HCEC 1CT (cell line): ENCODE measurements around the gene SLC17A9.
A peak's percentile ranks its signal among the peaks of the same experiment; 100 is the strongest.

Experiments
- DNase-seq: peaks from one replicate; pipeline ENCODE4 v3.0.0-alpha.2; 2017

Gene SLC17A9

GRCh38 chr20:62938105-62938888 lies 14.2 kb upstream of the SLC17A9 start, which contains the start of gene GID8:
TSS of gene GID8 (plus strand) at chr20:62938147. CDS start at chr20:62941503, 3,356 bp downstream.
- peak; percentile 50 for DNase-seq

- no peak for DNase-seq
These were observed 11.6 kb upstream of the SLC17A9 start for GRCh38 chr20:62940875-62941274.

DNA sequence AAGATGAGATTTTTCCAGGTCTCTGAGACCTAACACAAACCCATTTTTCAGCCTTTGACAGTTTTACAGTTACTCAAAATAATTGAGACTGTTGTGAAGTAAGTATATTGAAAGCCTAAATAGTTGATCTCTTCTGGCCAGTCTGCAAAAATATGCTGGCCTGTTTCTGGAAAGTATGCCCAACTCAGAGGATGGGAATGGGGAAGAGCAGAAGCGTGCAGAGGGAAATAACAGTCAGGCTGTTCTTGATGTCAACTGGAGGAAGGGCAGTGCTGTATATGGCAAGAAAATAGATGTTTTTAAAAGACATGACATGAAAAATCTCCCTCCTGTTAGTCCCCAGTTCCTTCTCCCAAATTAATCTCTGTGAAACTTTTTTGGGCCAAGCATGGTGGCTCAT lies 10.7 kb upstream of the SLC17A9 start:
- DNase-seq = no peak

DNA sequence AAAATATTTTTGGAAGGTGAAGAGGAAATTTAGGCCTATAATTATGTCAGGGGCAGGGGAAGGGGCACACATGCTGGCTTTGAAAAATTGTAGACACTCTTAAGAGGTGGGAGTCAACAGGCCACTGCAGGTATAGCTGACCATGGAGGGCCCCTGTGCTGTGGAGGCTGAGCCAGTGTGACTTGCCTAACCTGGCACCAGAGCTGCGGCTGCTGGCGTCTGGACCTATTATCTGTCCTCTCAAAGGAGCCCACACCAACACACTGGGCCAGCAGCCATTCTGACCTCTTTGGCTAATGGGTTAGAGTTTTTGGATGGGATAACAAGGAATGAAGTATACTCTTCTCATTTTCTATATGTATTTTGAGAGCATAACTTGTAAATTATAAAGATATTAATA lies 10.1 kb upstream of the SLC17A9 start:
- DNase-seq = no peak

DNA sequence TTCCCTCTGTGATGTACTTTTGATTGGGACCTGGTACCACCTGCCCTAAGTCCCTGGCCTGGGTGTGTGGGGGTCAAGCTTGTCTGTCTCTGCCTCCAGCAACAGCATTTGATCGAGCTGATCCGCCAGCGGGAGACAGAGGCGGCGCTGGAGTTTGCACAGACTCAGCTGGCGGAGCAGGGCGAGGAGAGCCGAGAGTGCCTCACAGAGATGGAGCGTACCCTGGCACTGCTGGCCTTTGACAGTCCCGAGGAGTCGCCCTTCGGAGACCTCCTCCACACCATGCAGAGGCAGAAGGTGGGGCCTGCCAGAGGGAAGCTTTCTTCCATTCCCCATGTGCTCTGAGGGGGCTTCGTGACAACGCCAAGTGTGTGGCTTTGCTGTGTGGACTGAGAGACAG lies 9.1 kb upstream of the SLC17A9 start:
- no peak for DNase-seq

DNA sequence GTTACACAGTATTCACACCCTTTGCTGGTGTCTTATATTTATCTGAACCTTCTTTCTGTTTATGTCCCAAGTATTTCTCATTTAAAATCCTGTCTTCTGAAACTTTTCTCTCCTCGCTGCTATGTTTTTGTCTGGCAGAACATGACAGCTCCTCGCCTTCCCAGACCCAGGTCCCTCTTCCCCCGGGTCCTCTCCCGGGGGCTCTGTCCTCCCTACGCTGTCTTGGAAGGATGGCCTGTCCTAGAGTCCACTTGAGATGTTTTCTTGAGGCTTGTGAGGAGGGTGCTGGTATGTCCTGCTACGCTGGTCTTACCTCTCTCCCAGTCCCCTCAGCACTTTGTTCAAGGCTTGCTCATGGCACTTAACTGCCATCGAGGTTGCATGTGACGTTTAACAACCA lies 8.3 kb upstream of the SLC17A9 start:
- no peak for DNase-seq

GRCh38 chr20:62944746-62945145 lies 7.8 kb upstream of the SLC17A9 start:
- DNase-seq = no peak

- DNase-seq = no peak
These were observed 6.7 kb upstream of the SLC17A9 start for GRCh38 chr20:62945771-62946339.

- no peak for DNase-seq
These were observed 5.6 kb upstream of the SLC17A9 start for GRCh38 chr20:62946918-62947317.

DNA sequence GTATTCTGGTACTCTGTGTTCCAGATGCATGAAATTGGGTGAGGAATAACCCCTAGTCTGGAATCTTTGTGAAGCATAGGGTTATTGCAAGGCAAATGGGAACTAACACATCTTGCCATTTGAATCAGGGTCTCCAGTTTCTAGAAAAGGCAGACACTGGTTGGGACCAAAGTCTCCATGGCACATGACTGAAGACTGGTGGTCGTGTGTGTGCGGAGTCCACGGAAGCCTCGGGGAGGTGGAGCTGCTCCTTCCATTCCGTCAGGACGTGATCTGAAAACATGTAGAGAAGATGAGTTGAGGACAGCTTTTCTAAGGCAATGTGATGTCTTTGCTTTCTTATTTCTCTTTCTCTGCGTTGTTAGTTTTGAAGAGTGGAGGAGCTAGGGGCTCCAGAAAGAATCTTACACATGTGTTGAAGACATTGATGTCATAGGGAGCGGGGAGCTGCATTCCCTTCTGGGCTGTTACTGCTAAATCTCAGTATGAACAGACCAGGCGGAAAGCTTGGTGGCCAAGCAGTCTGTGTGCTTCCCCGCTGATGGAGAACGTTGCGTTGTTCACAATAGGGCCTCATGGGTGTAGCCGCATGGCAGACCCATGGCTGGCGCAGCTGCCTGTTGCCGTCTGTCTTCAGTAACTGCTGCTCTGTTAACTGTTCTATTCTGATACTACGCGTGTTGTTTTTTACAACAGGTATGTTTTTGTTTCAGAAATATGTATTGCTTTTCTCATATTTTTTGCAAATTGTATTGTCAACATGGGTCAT lies 4.8 kb upstream of the SLC17A9 start:
- DNase-seq = no peak

GRCh38 chr20:62949153-62949821 lies 3.2 kb upstream of the SLC17A9 start:
- no peak for DNase-seq

GRCh38 chr20:62949962-62950361 lies 2.5 kb upstream of the SLC17A9 start:
- no peak for DNase-seq

- DNase-seq = no peak
These were observed 1.8 kb upstream of the SLC17A9 start for GRCh38 chr20:62950741-62951140.

GRCh38 chr20:62951143-62951895 lies 1.2 kb upstream of the SLC17A9 start:
- no peak for DNase-seq

- DNase-seq = no peak
These were observed 575 bp upstream of the SLC17A9 start for GRCh38 chr20:62951896-62952372.

GRCh38 chr20:62952968-62953838 lies 694 bp downstream of the SLC17A9 start:
- no peak for DNase-seq

GRCh38 chr20:62953839-62954703 lies 1.6 kb downstream of the SLC17A9 start:
- DNase-seq = peak; percentile 26

DNA sequence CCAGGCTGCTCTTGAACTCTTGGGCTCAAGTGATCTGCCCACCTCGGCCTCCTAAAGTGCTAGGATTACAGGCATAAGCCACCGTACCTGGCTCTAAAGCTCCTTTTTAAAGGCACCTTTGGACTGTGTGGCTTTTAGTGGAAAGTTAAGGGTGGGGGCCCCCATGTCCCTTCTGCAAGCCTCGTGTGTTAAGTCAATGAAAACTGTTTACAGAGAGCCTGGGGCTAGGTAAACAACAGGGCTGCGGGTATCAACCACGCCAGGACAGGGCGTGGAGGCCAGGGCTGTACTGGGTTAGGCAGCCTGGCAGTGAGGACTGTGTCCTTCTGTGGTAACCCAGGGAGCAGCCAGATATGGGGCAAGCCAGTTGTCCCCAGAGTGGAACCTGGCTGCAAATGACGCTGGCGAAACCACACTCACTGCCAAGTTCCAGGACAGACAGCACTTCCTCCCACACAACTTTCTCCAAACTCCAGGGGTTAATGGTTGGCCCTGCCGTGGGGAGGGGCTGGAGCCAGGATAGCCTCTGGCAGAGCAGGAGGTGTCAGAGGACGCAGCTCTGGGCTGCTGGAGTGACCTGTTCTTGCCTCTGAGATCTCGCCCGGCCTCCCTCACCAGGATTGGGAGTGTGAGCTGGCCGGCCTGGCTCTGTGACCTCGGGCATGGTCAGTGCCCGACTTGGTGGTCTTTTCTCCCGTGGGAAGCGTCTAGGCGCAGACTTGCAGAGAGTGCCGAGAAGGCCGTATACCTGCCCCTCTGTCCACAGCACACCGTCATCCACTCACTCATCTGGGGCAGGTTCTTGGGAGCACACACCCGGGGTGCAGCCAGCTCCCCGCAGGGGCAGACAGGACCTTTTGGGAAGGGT lies 3.2 kb downstream of the SLC17A9 start:
- DNase-seq = no peak
